HepG2 (cell line): ENCODE measurements around the gene TRAF4. TPM values are rescaled to one million over a fixed set of nuclear protein-coding genes. Genes with fewer than 3 reads are reported as not detected.
A peak's percentile ranks its signal among the peaks of the same experiment; 100 is the strongest.

Experiments used
- CBX1 ChIP-seq: IDR thresholded peaks from one replicate; pipeline ENCODE4 v1.6.1; 2016; ENCODE audit warnings: antibody characterized with exemption, low read depth
- ELF3 ChIP-seq: IDR thresholded peaks from 2 replicates; pipeline ENCODE4 v1.6.1; 2016; ENCODE audit warnings: missing genetic modification reagents, missing compliant biosample characterization
- FOXC1 ChIP-seq: sonication (generic); formaldehyde crosslinking; IDR thresholded peaks from 2 replicates; pipeline ENCODE4 v1.8.0; 2022; ENCODE audit warnings: mild to moderate bottlenecking, missing genetic modification reagents, borderline replicate concordance
- HNF1A ChIP-seq, 2 experiments: sonication (generic) in 1 of 2; formaldehyde crosslinking in 1 of 2; IDR thresholded peaks; 2 replicates each; pipeline versions ENCODE4 v1.4.0 to v1.6.1; 2016 to 2020; ENCODE audit warnings: borderline replicate concordance in 1 of 2, low read depth in 1 of 2, mild to moderate bottlenecking in 1 of 2, missing genetic modification reagents in 1 of 2
- KDM2A ChIP-seq: sonication (generic); formaldehyde crosslinking; IDR thresholded peaks from 2 replicates; pipeline ENCODE4 v1.4.0; 2020; ENCODE audit warnings: low read depth, missing genetic modification reagents, borderline replicate concordance
- MED13 ChIP-seq: sonication (generic); formaldehyde crosslinking; IDR thresholded peaks from 2 replicates; pipeline ENCODE4 v1.5.0; 2020; ENCODE audit warnings: missing genetic modification reagents
- ZHX1 ChIP-seq: sonication (generic); formaldehyde crosslinking; IDR thresholded peaks from 2 replicates; pipeline ENCODE4 v1.8.1; 2022; ENCODE audit warnings: low read depth, mild to moderate bottlenecking, missing genetic modification reagents
- ZNF503 ChIP-seq: sonication (generic); formaldehyde crosslinking; IDR thresholded peaks from 2 replicates; pipeline ENCODE4 v1.4.0; 2020; ENCODE audit warnings: missing genetic modification reagents
- ZNF552 ChIP-seq: sonication (generic); formaldehyde crosslinking; IDR thresholded peaks from 2 replicates; pipeline ENCODE4 v1.9.0; 2022; ENCODE audit warnings: missing genetic modification reagents, mild to moderate bottlenecking, borderline replicate concordance
- ZNF557 ChIP-seq: sonication (generic); formaldehyde crosslinking; IDR thresholded peaks from 2 replicates; pipeline ENCODE4 v1.4.0; 2020; ENCODE audit warnings: missing genetic modification reagents
- ZNF7 ChIP-seq: IDR thresholded peaks from 2 replicates; pipeline ENCODE4 v1.6.1; 2016; ENCODE audit warnings: missing biosample characterization, missing genetic modification reagents
- ZSCAN5A ChIP-seq: sonication (generic); formaldehyde crosslinking; IDR thresholded peaks from 2 replicates; pipeline ENCODE4 v1.8.0; 2022; ENCODE audit warnings: mild to moderate bottlenecking, missing genetic modification reagents, borderline replicate concordance
- polyA plus RNA-seq, 8 experiments: library from polyadenylated mRNA; depleted of rRNA in 3 of 8; stranded (reverse) in 7 of 8; unstranded in 1 of 8; fragments of >200 nt; fragmentation: Illumina TruSeq in 4 of 8; extraction: Trizol in 4 of 8; gene quantifications; 2 replicates each; pipeline versions ENCODE4 v1.2.1 to v1.2.3, GENCODE V29; 2011 to 2016; ENCODE audit warnings: low read depth in 4 of 8, missing spikeins in 1 of 8, mixed read lengths in 1 of 8; ENCODE audit not compliant: insufficient read depth in 1 of 8
- total RNA-seq, 5 experiments: library from RNA; depleted of rRNA; stranded (reverse); fragments of >200 nt; fragmentation: Illumina TruSeq; extraction: Trizol; gene quantifications; 2 replicates each; pipeline ENCODE4 v1.2.3, GENCODE V29; 2016; ENCODE audit warnings: low read depth in 1 of 5
- TF ChIP-seq, protein P1 (sequence below): sonication (generic); formaldehyde crosslinking; IDR thresholded peaks from 2 replicates; pipeline ENCODE4 v1.4.0; 2020; ENCODE audit warnings: missing genetic modification reagents, borderline replicate concordance

TRAF4 gene
- total and polyA plus RNA-seq, 2 of the 13 experiments (the other 11 are each of a cell fraction or from before 2014, with no cell fraction given) = 86.0 to 89.9 TPM

GRCh38 chr17:28726627-28727491, 17.0 kb upstream of the TRAF4 start (continued):
- TF ChIP-seq CBX1 (peak; percentile 19), HNF1A (IDR thresholded peaks at IDR 0.05; ENCODE audit: low read depth) (peak; percentile 90), HNF1A (CRISPR knock-in tag; IDR thresholded peaks at IDR 0.05; ENCODE audit: borderline replicate concordance) (peak; percentile 94), KDM2A (peak; percentile 86), ZNF552 (CRISPR knock-in tag) (no peak; the same call in 1 of the 2 replicates), ZNF7 (CRISPR knock-in tag) (no peak), ELF3 (CRISPR knock-in tag) (0 out of 2 replicates have a peak, but pooled peaks have one; percentile 9), ZNF557 (CRISPR knock-in tag) (no peak), ZNF503 (peak; percentile 63; the same call in 1 of the 2 replicates), ZHX1 (no peak), ZSCAN5A (CRISPR knock-in tag) (no peak), FOXC1 (CRISPR knock-in tag) (peak; percentile 33; the same call in 1 of the 2 replicates), MED13 (CRISPR knock-in tag) (peak; percentile 46; the same call in 1 of the 2 replicates)
- TF ChIP-seq, protein P1, sequence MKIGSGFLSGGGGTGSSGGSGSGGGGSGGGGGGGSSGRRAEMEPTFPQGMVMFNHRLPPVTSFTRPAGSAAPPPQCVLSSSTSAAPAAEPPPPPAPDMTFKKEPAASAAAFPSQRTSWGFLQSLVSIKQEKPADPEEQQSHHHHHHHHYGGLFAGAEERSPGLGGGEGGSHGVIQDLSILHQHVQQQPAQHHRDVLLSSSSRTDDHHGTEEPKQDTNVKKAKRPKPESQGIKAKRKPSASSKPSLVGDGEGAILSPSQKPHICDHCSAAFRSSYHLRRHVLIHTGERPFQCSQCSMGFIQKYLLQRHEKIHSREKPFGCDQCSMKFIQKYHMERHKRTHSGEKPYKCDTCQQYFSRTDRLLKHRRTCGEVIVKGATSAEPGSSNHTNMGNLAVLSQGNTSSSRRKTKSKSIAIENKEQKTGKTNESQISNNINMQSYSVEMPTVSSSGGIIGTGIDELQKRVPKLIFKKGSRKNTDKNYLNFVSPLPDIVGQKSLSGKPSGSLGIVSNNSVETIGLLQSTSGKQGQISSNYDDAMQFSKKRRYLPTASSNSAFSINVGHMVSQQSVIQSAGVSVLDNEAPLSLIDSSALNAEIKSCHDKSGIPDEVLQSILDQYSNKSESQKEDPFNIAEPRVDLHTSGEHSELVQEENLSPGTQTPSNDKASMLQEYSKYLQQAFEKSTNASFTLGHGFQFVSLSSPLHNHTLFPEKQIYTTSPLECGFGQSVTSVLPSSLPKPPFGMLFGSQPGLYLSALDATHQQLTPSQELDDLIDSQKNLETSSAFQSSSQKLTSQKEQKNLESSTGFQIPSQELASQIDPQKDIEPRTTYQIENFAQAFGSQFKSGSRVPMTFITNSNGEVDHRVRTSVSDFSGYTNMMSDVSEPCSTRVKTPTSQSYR = peak; percentile 59
